OCI-LY1 (cell line): ENCODE results near the gene SLC6A19.

Source experiments
- H2AFZ ChIP-seq: fragments of 200-600 bp; sonication (generic), shearing (Covaris generic); 2 replicates; pipeline ENCODE4 v1.6.0; 2014; ENCODE audit warnings: antibody characterized with exemption, mild to moderate bottlenecking, low read length
- H3F3A ChIP-seq: fragments of 200-600 bp; sonication (generic), shearing (Covaris generic); 2 replicates; pipeline ENCODE4 v1.6.0; 2014; ENCODE audit warnings: mild to moderate bottlenecking, antibody characterized with exemption, low read length, moderate library complexity; ENCODE audit not compliant: insufficient read depth
- H3K27ac ChIP-seq: fragments of 200-600 bp; sonication (generic); 2 replicates; pipeline ENCODE4 v1.5.1; 2014; ENCODE audit warnings: low read length, mixed run types, mild to moderate bottlenecking, low read depth; ENCODE audit not compliant: poor library complexity, severe bottlenecking
- H3K27me3 ChIP-seq: fragments of 200-600 bp; sonication (generic); 2 replicates; pipeline ENCODE4 v1.6.0; 2014; ENCODE audit warnings: antibody characterized with exemption, mild to moderate bottlenecking, low read length, moderate library complexity; ENCODE audit not compliant: insufficient read depth
- H3K36me3 ChIP-seq: fragments of 200-600 bp; sonication (generic); 2 replicates; pipeline ENCODE4 v1.6.1; 2014; ENCODE audit warnings: mild to moderate bottlenecking, antibody characterized with exemption, low read length, moderate library complexity, mixed read lengths; ENCODE audit not compliant: insufficient read depth
- H3K4me1 ChIP-seq: fragments of 200-600 bp; sonication (generic); 2 replicates; pipeline ENCODE4 v1.5.1; 2014; ENCODE audit warnings: mild to moderate bottlenecking, low read length, moderate library complexity; ENCODE audit not compliant: insufficient read depth, severe bottlenecking
- H3K4me2 ChIP-seq: fragments of 200-600 bp; sonication (generic), shearing (Covaris generic); 2 replicates; pipeline ENCODE4 v1.6.1; 2014; ENCODE audit warnings: low read length
- H3K4me3 ChIP-seq: fragments of 200-600 bp; sonication (generic); 2 replicates; pipeline ENCODE4 v1.5.1; 2014; ENCODE audit warnings: low read length, low read depth, mild to moderate bottlenecking, mixed read lengths; ENCODE audit not compliant: poor library complexity, severe bottlenecking
- H3K79me2 ChIP-seq: fragments of 200-600 bp; shearing (Covaris generic); 2 replicates; pipeline ENCODE4 v1.6.1; 2016; ENCODE audit warnings: mixed run types, low read length, mixed read lengths; ENCODE audit not compliant: insufficient read depth
- H3K9ac ChIP-seq: fragments of 200-600 bp; sonication (generic), shearing (Covaris generic); 2 replicates; pipeline ENCODE4 v1.6.1; 2014; ENCODE audit warnings: mild to moderate bottlenecking, low read length, mixed read lengths
- H3K9me2 ChIP-seq: fragments of 200-600 bp; sonication (generic), shearing (Covaris generic); 2 replicates; pipeline ENCODE4 v1.6.1; 2014; ENCODE audit warnings: low read depth, mild to moderate bottlenecking, low read length, mixed read lengths
- H3K9me3 ChIP-seq: fragments of 200-600 bp; shearing (Covaris generic); 2 replicates; pipeline ENCODE4 v1.6.1; 2014; ENCODE audit warnings: low read length, mixed read lengths
- H4K20me1 ChIP-seq: fragments of 200-600 bp; sonication (generic), shearing (Covaris generic); 2 replicates; pipeline ENCODE4 v1.6.0; 2016; ENCODE audit warnings: mild to moderate bottlenecking, low read length; ENCODE audit not compliant: insufficient read depth
- CTCF ChIP-seq: fragments of 200-600 bp; sonication (generic), shearing (Covaris generic); IDR thresholded peaks from 2 replicates; pipeline ENCODE4 v1.5.1; 2017; ENCODE audit warnings: mild to moderate bottlenecking, antibody characterized with exemption, low read length, moderate library complexity, mixed read lengths
- EZH2 ChIP-seq: fragments of 200-600 bp; sonication (generic), shearing (Covaris generic); IDR thresholded peaks from 2 replicates; pipeline ENCODE4 v1.8.0; 2017; ENCODE audit warnings: borderline replicate concordance, mixed run types, mild to moderate bottlenecking, antibody characterized with exemption, low read length, moderate library complexity, mixed read lengths

Gene SLC6A19

GRCh38 chr5:1178529-1179382 is 22.6 kb upstream of the SLC6A19 start:
- H3K9ac ChIP-seq = no peak overlapping the region
- no peak for TF ChIP-seq EZH2
- no peak for TF ChIP-seq CTCF
- no peaks in the 10 kb centered on the region for H3K4me1 ChIP-seq
- no peaks in the 10 kb centered on the region for H3K9me2 ChIP-seq
- no peak overlapping the region for H2AFZ ChIP-seq
- no peaks in the 10 kb centered on the region for H3K36me3 ChIP-seq
- no peak overlapping the region for H3K4me3 ChIP-seq
- H3K27me3 ChIP-seq = peaks cover 6% of the 10 kb centered on the region; the same call in 1 of the 2 replicates
- H3K9me3 ChIP-seq = no peaks in the 10 kb centered on the region
- no peak overlapping the region for H3K4me2 ChIP-seq
- no peaks in the 10 kb centered on the region for H3F3A ChIP-seq
- no peak overlapping the region for H3K27ac ChIP-seq
- no peaks in the 10 kb centered on the region for H3K79me2 ChIP-seq
- H4K20me1 ChIP-seq = no peaks in the 10 kb centered on the region

GRCh38 chr5:1179383-1179715 is 22.0 kb upstream of the SLC6A19 start:
- no peaks in the 10 kb centered on the region for H3K9me3 ChIP-seq
- H4K20me1 ChIP-seq = no peaks in the 10 kb centered on the region
- no peak for TF ChIP-seq EZH2
- no peak for TF ChIP-seq CTCF
- no peaks in the 10 kb centered on the region for H3K79me2 ChIP-seq
- H3F3A ChIP-seq = no peaks in the 10 kb centered on the region
- H2AFZ ChIP-seq = no peak overlapping the region
- H3K36me3 ChIP-seq = no peaks in the 10 kb centered on the region
- no peaks in the 10 kb centered on the region for H3K9me2 ChIP-seq
- peaks cover 4% of the 10 kb centered on the region; the same call in 1 of the 2 replicates for H3K27me3 ChIP-seq
- H3K4me1 ChIP-seq = no peaks in the 10 kb centered on the region
- H3K9ac ChIP-seq = no peak overlapping the region
- no peak overlapping the region for H3K4me2 ChIP-seq
- H3K27ac ChIP-seq = no peak overlapping the region
- no peak overlapping the region for H3K4me3 ChIP-seq

GRCh38 chr5:1180096-1180495 is 21.3 kb upstream of the SLC6A19 start:
- Histone ChIP-seq H3K9me2 (no peaks in the 10 kb centered on the region), H3K36me3 (no peaks in the 10 kb centered on the region), H3F3A (no peaks in the 10 kb centered on the region), H3K4me2 (no peak overlapping the region), H3K4me1 (no peaks in the 10 kb centered on the region), H3K79me2 (no peaks in the 10 kb centered on the region), H3K9me3 (no peaks in the 10 kb centered on the region), H2AFZ (no peak overlapping the region), H3K27me3 (peaks cover 2% of the 10 kb centered on the region; the same call in 1 of the 2 replicates), H3K4me3 (no peak overlapping the region), H3K27ac (no peak overlapping the region), H3K9ac (no peak overlapping the region), H4K20me1 (no peaks in the 10 kb centered on the region)
- no peak for TF ChIP-seq EZH2
- TF ChIP-seq CTCF = no peak
